Body of pancreas (tissue), 4 donors: ENCODE data around the gene TTYH1. TPM values are rescaled to one million over a fixed set of nuclear protein-coding genes. Genes with fewer than 3 reads are reported as not detected.
A peak's percentile ranks its signal among the peaks of the same experiment; 100 is the strongest.

Experiments used
- ATAC-seq: fragments of 150-250 bp; one replicate; pipeline ENCODE4 v1.9.1; 2016
- DNase-seq, 4 donors: peaks; one replicate each; pipeline ENCODE4 v3.0.0-alpha.2; 2019
- H3K27ac ChIP-seq, 4 donors: fragments of 200-600 bp; sonication (generic); 1 replicate in 3 of 4; 2 replicates in 1 of 4; pipeline versions ENCODE4 v1.5.1 to v1.6.1; 2016 to 2019; ENCODE audit warnings: mild to moderate bottlenecking in 1 of 4, mixed read lengths in 1 of 4, moderate library complexity in 1 of 4
- H3K27me3 ChIP-seq, 2 donors: fragments of 200-600 bp; sonication (generic); one replicate each; pipeline ENCODE4 v1.6.0; 2016; ENCODE audit warnings: mild to moderate bottlenecking in 1 of 2
- H3K36me3 ChIP-seq, 2 donors: fragments of 200-600 bp; sonication (generic); replicated peaks in 1 of 2; 2 replicates each; pipeline ENCODE4 v1.5.1; 2016; ENCODE audit warnings: low read depth in 2 of 2; ENCODE audit not compliant: insufficient read depth in 1 of 2
- H3K4me1 ChIP-seq: fragments of 200-600 bp; sonication (generic); one replicate; pipeline ENCODE4 v1.6.0; 2016
- H3K4me3 ChIP-seq, 2 donors: fragments of 200-600 bp; sonication (generic); 1 replicate in 1 of 2; 2 replicates in 1 of 2; pipeline ENCODE4 v1.5.1; 2016 to 2019
- H3K9me3 ChIP-seq, 3 donors: fragments of 200-600 bp; sonication (generic); 1 replicate in 2 of 3; 2 replicates in 1 of 3; pipeline ENCODE4 v1.5.1; 2016
- POLR2A ChIP-seq, 3 donors: fragments of 450-650 bp; IDR thresholded peaks; one replicate each; pipeline ENCODE4 v1.6.1; 2016; ENCODE audit warnings: antibody characterized with exemption in 3 of 3, mild to moderate bottlenecking in 2 of 3
- WGBS, 2 donors: methylation state at CpG; one replicate each; pipeline ENCODE4 v1.1.5; 2017; 5-methylcytosine and 5-hydroxymethylcytosine counted together
- intact Hi-C: fragments of 100-400 bp; cut with DNase I; formaldehyde crosslinking; loops from one replicate; pipeline ENCODE4 v1.15.1; 2023
- total RNA-seq, 2 donors: library from RNA; depleted of rRNA; stranded (reverse); fragments of >200 nt; gene quantifications; one replicate each; pipeline ENCODE4 v1.1.0, GENCODE V29; 2016
- TF ChIP-seq, protein P1 (sequence below), 7 experiments: fragments of 450-650 bp in 4 of 7; fragments of 200-600 bp in 3 of 7; sonication (generic) in 3 of 7; IDR thresholded peaks; one replicate each; pipeline ENCODE4 v1.5.1; 2016 to 2019; ENCODE audit warnings: antibody characterized with exemption in 7 of 7

The TTYH1 gene
- total RNA-seq, 2 donors from 2014 or later: 20.5 to 88.7 TPM

DNA sequence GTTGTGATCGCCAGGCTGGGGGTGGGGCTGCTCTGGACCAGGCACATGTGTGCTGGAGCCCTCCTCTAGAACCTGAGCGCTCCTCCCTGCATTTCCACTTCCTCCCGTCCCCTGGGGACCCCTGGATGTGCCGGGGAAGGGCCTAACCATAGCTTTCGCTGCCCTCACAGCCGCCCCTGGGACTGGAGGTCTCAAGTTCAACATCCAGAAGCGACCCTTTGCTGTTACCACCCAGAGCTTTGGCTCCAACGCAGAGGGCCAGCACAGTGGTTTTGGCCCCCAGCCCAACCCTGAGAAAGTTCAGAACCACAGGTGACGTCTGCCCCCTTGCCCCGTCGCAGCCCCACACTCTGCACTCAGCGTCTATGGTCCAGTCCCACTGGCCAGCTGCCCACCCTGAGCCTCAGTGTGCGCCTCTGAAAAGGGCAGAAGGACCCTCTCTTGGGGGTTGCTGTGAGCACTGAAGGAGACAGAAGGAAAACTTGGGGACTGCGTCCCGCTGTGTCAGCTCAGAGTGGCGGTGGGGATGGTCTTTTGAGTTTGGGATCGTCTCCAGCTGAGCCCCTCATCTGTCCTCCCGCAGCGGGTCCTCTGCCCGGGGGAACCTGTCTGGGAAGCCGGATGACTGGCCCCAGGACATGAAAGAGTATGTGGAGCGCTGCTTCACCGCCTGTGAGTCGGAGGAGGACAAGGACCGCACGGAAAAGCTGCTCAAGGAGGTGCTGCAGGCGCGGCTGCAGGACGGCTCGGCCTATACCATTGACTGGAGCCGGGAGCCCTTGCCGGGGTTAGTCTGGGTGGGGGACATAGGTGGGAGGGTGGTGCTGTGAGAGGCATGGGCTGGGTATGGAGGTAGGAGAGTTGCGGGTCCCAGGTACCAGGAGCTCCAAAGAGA lies 39.8 kb downstream of the TTYH1 start:
- peaks cover 39 to 64% of the 10 kb centered on the region in 2 donors for H3K36me3 ChIP-seq
- ATAC-seq (no peak), DNase-seq (no peak)
- intact Hi-C loops: loop anchor here (10.0 kb wide), 1 partner anchor 1220 kb away; the partner anchor contains the start of gene EPN1
- no peaks in the 10 kb centered on the region for H3K27me3 ChIP-seq
- H3K4me1 ChIP-seq: peaks cover 65% of the 10 kb centered on the region
- peak overlapping the region in 2 of 4 donors; percentile 21 to 32 for H3K27ac ChIP-seq
- no peaks in the 10 kb centered on the region for H3K9me3 ChIP-seq
- no peak overlapping the region for H3K4me3 ChIP-seq
- no peak for TF ChIP-seq POLR2A (IDR thresholded peaks at IDR 0.05)
- TF ChIP-seq, protein P1, sequence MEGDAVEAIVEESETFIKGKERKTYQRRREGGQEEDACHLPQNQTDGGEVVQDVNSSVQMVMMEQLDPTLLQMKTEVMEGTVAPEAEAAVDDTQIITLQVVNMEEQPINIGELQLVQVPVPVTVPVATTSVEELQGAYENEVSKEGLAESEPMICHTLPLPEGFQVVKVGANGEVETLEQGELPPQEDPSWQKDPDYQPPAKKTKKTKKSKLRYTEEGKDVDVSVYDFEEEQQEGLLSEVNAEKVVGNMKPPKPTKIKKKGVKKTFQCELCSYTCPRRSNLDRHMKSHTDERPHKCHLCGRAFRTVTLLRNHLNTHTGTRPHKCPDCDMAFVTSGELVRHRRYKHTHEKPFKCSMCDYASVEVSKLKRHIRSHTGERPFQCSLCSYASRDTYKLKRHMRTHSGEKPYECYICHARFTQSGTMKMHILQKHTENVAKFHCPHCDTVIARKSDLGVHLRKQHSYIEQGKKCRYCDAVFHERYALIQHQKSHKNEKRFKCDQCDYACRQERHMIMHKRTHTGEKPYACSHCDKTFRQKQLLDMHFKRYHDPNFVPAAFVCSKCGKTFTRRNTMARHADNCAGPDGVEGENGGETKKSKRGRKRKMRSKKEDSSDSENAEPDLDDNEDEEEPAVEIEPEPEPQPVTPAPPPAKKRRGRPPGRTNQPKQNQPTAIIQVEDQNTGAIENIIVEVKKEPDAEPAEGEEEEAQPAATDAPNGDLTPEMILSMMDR (IDR thresholded peaks at IDR 0.05): no peak
- WGBS, 2 donors: 93 to 96% methylated on average over 20 to 32 of the region's 33 CpGs

DNA sequence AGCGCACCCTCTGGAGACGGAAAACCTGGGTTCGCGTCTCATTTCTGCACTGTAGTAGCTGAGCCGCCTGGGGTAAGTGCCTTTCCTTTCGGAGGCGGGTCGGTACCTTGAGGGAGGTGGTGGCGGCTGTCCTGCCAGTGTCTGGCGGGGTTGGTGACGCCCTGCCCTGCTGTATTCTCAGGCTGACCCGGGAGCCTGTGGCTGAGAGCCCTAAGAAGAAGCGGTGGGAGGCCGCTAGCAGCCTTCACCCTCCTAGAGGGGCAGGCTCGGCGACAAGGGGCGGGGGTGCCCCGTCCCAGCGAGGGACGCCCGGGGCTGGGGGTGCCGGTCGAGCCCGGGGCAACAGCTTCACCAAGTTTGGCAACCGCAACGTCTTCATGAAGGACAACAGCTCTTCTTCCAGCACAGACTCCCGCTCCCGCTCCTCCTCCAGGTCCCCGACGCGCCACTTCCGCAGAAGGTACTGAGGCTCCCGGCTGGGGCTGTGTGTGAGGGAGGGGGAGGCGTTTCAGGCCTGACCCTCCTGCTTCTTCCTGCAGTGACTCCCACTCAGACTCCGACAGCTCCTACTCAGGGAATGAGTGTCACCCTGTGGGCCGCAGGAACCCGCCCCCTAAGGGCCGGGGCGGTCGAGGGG lies 40.6 kb downstream of the TTYH1 start:
- DNase-seq (no peak), ATAC-seq (no peak)
- Histone ChIP-seq H3K27me3 (no peaks in the 10 kb centered on the region), H3K4me3 (no peak overlapping the region), H3K27ac (peak overlapping the region in 1 of 4 donors; percentile 22), H3K36me3 (peaks cover 39 to 67% of the 10 kb centered on the region in 2 donors), H3K4me1 (peaks cover 63% of the 10 kb centered on the region), H3K9me3 (no peaks in the 10 kb centered on the region)
- intact Hi-C loops: loop anchor here (10.0 kb wide), 1 partner anchor 1219 kb away; the partner anchor contains the start of gene EPN1
- TF ChIP-seq, protein P1 (IDR thresholded peaks at IDR 0.05): no peak
- no peak for TF ChIP-seq POLR2A (IDR thresholded peaks at IDR 0.05)
- WGBS, 2 donors: 91 to 96% methylated on average over 25 to 31 of the region's 40 CpGs

DNA sequence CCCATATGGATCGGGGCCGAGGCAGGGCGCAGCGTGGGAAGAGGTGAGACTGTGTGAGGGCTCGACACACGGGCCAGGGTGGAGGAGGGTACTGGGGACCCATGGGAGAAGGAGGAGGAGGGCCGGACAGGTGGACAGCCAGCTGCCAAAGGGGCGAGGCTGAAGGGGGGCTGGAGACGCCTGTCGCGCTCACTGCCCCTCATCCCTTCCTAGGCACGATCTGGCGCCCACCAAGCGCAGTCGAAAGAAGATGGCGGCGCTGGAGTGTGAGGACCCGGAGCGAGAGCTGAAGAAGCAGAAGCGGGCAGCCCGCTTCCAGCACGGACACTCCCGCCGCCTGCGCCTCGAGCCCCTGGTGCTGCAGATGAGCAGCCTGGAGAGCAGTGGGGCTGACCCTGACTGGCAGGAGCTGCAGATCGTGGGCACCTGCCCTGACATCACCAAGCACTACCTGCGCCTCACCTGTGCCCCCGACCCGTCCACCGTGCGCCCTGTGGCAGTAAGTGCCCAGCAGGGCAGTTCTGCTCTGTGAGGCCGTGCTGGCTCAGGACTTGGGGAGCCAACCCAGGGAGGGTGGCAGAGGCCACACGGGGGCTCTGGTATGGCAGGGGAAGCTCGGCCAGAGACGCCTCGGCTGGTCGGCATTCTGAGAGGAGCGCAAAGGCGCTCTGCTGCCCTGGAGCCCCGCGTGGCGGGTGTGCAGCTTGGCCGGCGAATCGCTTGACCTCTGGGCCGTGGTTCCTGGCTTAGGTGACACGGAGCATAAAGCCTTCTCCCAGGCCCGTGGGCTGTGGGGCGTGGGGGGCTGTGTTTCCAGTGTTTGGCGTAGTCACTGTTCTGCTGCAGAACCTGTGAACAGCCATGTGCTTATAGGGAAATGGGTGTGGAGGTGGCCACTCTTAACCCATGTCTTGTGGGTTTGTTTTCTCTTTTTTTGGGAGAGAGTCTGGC lies 41.4 kb downstream of the TTYH1 start:
- no peak for TF ChIP-seq POLR2A (IDR thresholded peaks at IDR 0.05)
- TF ChIP-seq, protein P1 (IDR thresholded peaks at IDR 0.05): no peak
- H3K36me3 ChIP-seq: peaks cover 39 to 68% of the 10 kb centered on the region in 2 donors
- no peaks in the 10 kb centered on the region for H3K9me3 ChIP-seq
- intact Hi-C loops: loop anchor here (10.0 kb wide), 1 partner anchor 1218 kb away; the partner anchor contains the start of gene EPN1
- no peak for DNase-seq
- peaks cover 63% of the 10 kb centered on the region for H3K4me1 ChIP-seq
- no peaks in the 10 kb centered on the region for H3K27me3 ChIP-seq
- peak overlapping the region in 2 of 4 donors; percentile 32 to 98 for H3K27ac ChIP-seq
- ATAC-seq: no peak
- no peak overlapping the region for H3K4me3 ChIP-seq
- WGBS, 2 donors: 88 to 92% methylated on average over 19 to 50 of the region's 51 CpGs
